NCI-H2196 treated with DMSO at 0.1 percent for 48 hours (cell line): ENCODE results near the gene APOL5.

Source experiments
- DNase-seq: peaks from one replicate; lab custom pipeline; 2025; ENCODE audit not compliant: unreplicated experiment; lab: John Stamatoyannopoulos, UW

Gene APOL5

GRCh38 chr22:35740616-35741015 lies 22.9 kb downstream of the APOL5 start:
- DNase-seq, result no peak

DNA sequence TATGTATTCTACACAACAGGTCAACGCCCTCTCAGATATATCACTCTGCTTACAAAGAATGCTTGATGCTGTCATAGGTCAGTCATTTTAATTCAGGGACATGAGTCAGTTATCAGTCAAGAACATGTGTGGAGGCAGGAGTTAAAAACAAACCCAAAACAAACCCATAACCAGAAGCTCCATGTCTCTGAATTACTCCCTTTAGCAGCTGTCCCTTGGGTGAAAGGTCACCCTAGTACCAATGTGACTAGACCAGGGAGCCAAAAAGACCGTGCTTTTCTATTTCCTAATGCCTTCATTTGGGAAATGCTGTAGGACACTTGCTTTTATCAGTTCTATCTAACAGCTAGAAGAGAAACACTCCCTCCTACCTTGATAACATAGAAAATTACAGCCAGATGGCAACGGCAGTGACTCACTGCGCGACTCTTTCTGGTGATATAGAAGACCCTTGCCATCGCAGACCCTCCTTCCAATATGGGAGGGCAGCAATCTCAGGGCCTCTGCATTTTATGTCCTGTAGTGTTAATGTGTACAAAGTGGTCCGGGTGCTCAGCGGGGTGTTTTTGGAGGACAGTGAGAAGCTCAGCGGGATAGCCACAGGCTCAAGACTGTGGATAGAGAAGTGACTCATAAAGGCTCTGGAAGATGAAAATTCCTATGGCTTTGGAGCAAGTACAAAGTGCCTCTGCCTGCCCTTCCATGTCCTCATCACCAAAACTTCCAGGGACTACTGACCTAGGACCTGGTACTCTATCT lies 24.8 kb downstream of the APOL5 start:
- DNase-seq, result no peak

- no peak for DNase-seq
These were observed 25.7 kb downstream of the APOL5 start for GRCh38 chr22:35743326-35743860.

DNA sequence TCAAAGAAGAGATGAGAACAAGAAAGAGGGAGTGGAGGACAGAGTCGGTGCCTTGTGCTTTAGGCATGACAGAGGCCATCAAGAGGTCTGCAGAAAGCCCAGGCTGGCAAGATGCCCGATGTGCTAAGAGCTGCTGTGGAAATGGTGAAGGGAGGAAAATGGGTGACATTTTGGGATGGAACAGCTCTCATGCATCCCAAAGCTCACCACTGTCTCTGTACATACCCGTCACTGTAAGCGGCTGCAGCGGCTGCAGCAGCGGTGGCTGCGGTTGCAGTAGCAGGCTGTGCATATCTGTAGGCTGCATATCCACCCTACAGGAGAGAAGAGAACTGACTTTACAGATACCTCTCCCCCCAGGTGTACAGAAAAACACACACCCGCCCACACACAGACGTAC lies 28.6 kb downstream of the APOL5 start:
- no peak for DNase-seq

GRCh38 chr22:35746946-35747703 lies 29.5 kb downstream of the APOL5 start:
- no peak for DNase-seq

DNA sequence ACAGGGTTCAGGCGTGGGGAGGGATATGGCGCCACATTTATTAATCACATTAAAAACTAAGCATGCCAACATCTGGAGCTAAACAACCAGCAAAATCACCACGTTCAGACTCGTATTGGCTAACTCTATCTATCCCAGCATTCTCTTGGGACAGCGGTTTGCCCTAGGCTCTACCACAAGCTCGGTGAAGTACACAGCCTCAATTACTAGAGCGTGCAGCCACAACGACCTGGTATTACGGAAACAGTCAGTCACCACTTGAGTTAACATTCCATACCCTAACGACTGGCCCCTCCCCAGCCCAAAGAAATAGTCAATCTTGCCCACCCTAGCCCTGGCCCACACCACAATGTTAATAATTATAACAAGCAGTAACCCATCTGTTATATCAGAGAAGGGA lies 32.1 kb downstream of the APOL5 start:
- no peak for DNase-seq

- DNase-seq, result no peak
These were observed 34.6 kb downstream of the APOL5 start for GRCh38 chr22:35752006-35752862.

- no peak for DNase-seq
These were observed 35.2 kb downstream of the APOL5 start for GRCh38 chr22:35752863-35753189.

GRCh38 chr22:35754761-35755160 lies 37.1 kb downstream of the APOL5 start:
- no peak for DNase-seq

DNA sequence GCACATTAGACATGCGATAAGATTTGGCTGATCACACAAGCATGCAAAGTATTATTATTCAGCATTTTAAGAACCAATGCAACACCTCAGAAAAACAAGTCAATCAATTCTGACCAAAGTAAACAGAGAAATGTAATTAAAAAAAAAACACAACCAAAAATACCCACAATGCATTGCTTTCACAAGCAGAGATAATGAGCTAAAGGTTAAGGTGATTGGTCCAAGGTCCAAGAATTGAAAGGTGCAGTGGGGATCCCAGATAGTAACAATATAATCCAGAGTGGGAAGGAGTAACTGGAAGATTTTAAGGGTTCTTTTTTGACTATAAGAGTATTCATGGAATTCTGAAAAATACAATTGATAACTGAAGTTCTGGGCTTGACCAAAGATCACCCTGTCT lies 39.0 kb downstream of the APOL5 start:
- DNase-seq, result no peak

GRCh38 chr22:35758394-35758793 lies 40.7 kb downstream of the APOL5 start:
- no peak for DNase-seq

GRCh38 chr22:35761037-35761436 lies 43.4 kb downstream of the APOL5 start:
- no peak for DNase-seq

- no peak for DNase-seq
These were observed 49.2 kb downstream of the APOL5 start for GRCh38 chr22:35766654-35767580.

DNA sequence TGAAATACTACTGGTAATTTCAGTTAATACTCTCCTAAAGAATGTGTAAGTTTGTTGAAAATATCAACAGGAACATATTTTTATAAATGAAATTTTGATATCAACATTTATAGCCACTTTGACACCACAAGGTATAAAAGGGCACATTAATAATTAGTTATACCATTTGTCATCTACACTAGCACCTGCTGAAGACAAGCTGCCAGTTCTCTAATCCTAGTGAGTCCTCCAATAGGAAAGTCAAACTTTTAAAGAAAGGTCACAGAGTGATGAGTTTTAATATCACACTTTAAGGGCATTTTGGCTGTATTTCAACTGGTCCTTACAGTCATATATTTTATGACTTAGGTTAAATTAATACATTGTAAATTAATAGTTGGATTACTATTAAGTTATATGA lies 52.3 kb downstream of the APOL5 start:
- DNase-seq, result no peak

- no peak for DNase-seq
These were observed 57.7 kb downstream of the APOL5 start for GRCh38 chr22:35775339-35775738.

DNA sequence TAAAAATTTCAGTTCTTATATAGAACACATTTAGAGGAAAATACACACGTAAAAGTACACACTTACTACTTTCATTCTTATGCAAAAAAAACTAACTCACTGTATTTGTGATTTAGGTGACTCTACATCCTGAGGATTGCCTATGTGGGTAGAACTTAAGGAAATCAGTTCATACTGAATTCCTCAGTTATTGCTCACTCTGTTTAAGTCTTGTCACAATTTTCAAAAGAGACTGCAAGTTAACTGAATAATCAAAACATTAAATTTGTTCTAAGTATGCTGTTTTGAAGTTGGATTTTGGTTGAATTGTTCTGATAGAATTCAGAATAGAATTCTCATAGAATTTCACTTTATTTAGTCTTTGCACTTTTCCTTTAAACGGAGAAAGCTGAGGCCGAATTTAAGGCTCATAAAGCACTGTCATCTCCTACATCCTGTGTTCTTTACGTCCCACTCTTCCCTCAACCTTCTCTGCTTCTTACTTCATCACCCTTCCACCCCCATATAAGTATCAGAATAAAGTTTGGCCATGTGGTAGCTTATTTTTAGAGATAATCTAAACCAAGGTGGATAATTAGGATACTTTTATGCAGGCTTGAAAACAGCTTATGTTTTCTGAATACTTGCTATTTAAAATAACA lies 59.8 kb downstream of the APOL5 start:
- DNase-seq, result no peak
